Natural killer cell (primary cell): ENCODE results near the gene LMTK2. TPM values are rescaled to one million over a fixed set of nuclear protein-coding genes. Genes with fewer than 3 reads are reported as not detected.

Experiments
- ATAC-seq, 3 donors: fragments of 150-1000 bp in 2 of 3; fragments of 200-7000 bp in 1 of 3; cut with Tn5 transposase; 1 replicate in 1 of 3; 2 replicates in 2 of 3; pipeline ENCODE4 v1.10.0; 2021; ENCODE audit warnings: mild to moderate bottlenecking in 2 of 3, moderate library complexity in 2 of 3
- DNase-seq, 2 donors: peaks; one replicate each; pipeline versions ENCODE4 v3.0.0 to v3.0.0-alpha.2; 2013 to 2021; ENCODE audit warnings: mixed read lengths in 1 of 2
- H3K27ac ChIP-seq: one replicate; pipeline ENCODE4 v1.5.1; 2013; ENCODE audit warnings: mild to moderate bottlenecking, low read length
- H3K27me3 ChIP-seq: one replicate; pipeline ENCODE4 v1.6.1; 2013; ENCODE audit warnings: low read length; ENCODE audit not compliant: control insufficient read depth, insufficient read depth
- H3K36me3 ChIP-seq: one replicate; pipeline ENCODE4 v1.6.1; 2013; ENCODE audit warnings: low read length; ENCODE audit not compliant: control insufficient read depth, insufficient read depth
- H3K4me1 ChIP-seq: one replicate; pipeline ENCODE4 v1.6.1; 2013; ENCODE audit warnings: low read length; ENCODE audit not compliant: control insufficient read depth, insufficient read depth
- H3K4me3 ChIP-seq: one replicate; pipeline ENCODE4 v1.5.1; 2013; ENCODE audit warnings: low read length
- H3K9me3 ChIP-seq: one replicate; pipeline ENCODE4 v1.6.1; 2013; ENCODE audit warnings: low read length; ENCODE audit not compliant: control insufficient read depth, insufficient read depth
- H3K27ac Mint-ChIP-seq, 2 donors: one replicate each; pipeline ENCODE4 v1.8.0; 2022; ENCODE audit warnings: mild to moderate bottlenecking in 2 of 2, mixed read lengths in 2 of 2, moderate library complexity in 1 of 2
- H3K27me3 Mint-ChIP-seq, 2 donors: one replicate each; pipeline ENCODE4 v1.8.0; 2022; ENCODE audit warnings: low read depth in 2 of 2, mixed read lengths in 2 of 2
- H3K36me3 Mint-ChIP-seq: one replicate; pipeline ENCODE4 v1.8.0; 2022; ENCODE audit warnings: mixed read lengths
- H3K4me1 Mint-ChIP-seq, 2 donors: one replicate each; pipeline ENCODE4 v1.8.0; 2022; ENCODE audit warnings: mixed read lengths in 2 of 2
- H3K4me3 Mint-ChIP-seq: one replicate; pipeline ENCODE4 v1.8.0; 2022; ENCODE audit warnings: mild to moderate bottlenecking, moderate library complexity, mixed read lengths
- H3K9me3 Mint-ChIP-seq, 2 donors: one replicate each; pipeline ENCODE4 v1.8.0; 2022; ENCODE audit warnings: mixed read lengths in 2 of 2
- WGBS: methylation state at CpG from one replicate; pipeline ENCODE4 v1.1.7; 2013; ENCODE audit warnings: missing lambda C conversion rate; ENCODE audit not compliant: insufficient coverage; 5-methylcytosine and 5-hydroxymethylcytosine counted together
- intact Hi-C: fragments of 100-400 bp; cut with micrococcal nuclease; formaldehyde crosslinking; loops from one replicate; pipeline ENCODE4 v1.14.2; 2022
- total RNA-seq, 4 donors: library from RNA; stranded (reverse); fragments of 120-200 nt in 1 of 4; gene quantifications; one replicate each; pipeline versions ENCODE4 v1.2.3 to v1.2.4, GENCODE V29; 2013 to 2022
- TF ChIP-seq, protein P1 (sequence below): fragments of 200-600 bp; IDR thresholded peaks from one replicate; pipeline ENCODE4 v1.8.0; 2022; ENCODE audit warnings: antibody characterized with exemption

The LMTK2 gene
- total RNA-seq, 3 donors from 2014 or later (not counting 1 experiment from before 2014, with no cell fraction given) = 18.7 to 33.9 (median 26.6) TPM

DNA sequence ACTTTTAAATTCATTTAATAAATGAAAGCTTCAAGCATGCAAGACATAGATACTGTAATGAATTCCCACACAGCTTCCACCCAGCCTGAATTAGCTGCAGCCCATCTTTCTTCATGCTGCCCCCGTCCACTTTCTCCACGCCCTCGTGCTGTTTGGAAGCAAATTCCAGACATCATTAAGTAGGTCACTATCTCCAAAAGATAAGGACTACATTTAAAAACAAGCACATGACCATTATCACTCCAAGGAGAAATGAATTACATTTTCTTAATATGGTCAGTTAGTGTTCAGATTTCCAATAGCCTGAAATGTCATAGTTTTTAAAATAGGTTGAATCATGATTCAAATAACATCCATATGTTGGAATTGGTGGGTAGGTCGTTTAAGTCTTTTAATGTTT lies 24.3 kb downstream of the LMTK2 start:
- ATAC-seq (no peak), DNase-seq (no peak)
- Mint-ChIP-seq H3K27ac (peak overlapping the region in 1 of 2 donors; percentile 87), H3K4me3 (no peak overlapping the region), H3K4me1 (peaks cover 59 to 74% of the 10 kb centered on the region in 2 donors), H3K9me3 (no peaks in the 10 kb centered on the region), H3K27me3 (peaks cover 20 to 24% of the 10 kb centered on the region in 2 donors), H3K36me3 (no peaks in the 10 kb centered on the region)
- no peaks in the 10 kb centered on the region for H3K27me3 ChIP-seq
- H3K4me1 ChIP-seq = peaks cover 32% of the 10 kb centered on the region
- WGBS = 100% methylated on average over 3 of the region's 4 CpGs
- no peaks in the 10 kb centered on the region for H3K9me3 ChIP-seq
- H3K27ac ChIP-seq = no peak overlapping the region
- no peak overlapping the region for H3K4me3 ChIP-seq
- TF ChIP-seq, protein P1, sequence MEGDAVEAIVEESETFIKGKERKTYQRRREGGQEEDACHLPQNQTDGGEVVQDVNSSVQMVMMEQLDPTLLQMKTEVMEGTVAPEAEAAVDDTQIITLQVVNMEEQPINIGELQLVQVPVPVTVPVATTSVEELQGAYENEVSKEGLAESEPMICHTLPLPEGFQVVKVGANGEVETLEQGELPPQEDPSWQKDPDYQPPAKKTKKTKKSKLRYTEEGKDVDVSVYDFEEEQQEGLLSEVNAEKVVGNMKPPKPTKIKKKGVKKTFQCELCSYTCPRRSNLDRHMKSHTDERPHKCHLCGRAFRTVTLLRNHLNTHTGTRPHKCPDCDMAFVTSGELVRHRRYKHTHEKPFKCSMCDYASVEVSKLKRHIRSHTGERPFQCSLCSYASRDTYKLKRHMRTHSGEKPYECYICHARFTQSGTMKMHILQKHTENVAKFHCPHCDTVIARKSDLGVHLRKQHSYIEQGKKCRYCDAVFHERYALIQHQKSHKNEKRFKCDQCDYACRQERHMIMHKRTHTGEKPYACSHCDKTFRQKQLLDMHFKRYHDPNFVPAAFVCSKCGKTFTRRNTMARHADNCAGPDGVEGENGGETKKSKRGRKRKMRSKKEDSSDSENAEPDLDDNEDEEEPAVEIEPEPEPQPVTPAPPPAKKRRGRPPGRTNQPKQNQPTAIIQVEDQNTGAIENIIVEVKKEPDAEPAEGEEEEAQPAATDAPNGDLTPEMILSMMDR = no peak
- intact Hi-C loops = loop anchor here (10.0 kb wide), 1 partner anchor 124 kb away; the partner anchor contains the start of gene TECPR1
- H3K36me3 ChIP-seq = no peaks in the 10 kb centered on the region

DNA sequence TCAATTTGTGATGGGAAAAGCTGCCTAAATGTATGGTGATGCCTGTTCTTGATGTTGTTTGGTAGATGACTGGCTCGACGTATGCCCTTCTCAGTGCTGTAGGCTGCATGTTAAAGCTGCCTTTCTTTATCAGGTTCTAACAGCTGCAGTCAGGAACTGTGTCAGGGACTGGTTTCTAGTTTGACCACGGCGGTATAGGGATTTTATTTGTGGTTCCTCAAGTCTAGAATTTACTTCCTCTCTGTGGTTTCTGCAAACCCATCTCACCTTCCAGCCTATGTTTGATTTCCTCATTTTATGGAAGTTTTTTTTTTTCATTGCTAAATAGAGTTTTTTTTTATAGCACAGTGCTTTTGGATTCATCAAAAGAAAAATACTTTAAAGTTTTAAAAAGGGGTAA lies 26.5 kb downstream of the LMTK2 start:
- H3K36me3 Mint-ChIP-seq = no peaks in the 10 kb centered on the region
- intact Hi-C loops = loop anchor here (2.0 to 10.0 kb wide), 2 partner anchors 26 to 122 kb away; partner anchors contain the start of genes LMTK2 and TECPR1
- peak overlapping the region; percentile 70 for H3K4me3 Mint-ChIP-seq
- TF ChIP-seq, protein P1 = no peak
- Histone ChIP-seq H3K27ac (no peak overlapping the region), H3K27me3 (peaks cover 2% of the 10 kb centered on the region), H3K36me3 (peaks cover 1% of the 10 kb centered on the region), H3K9me3 (no peaks in the 10 kb centered on the region), H3K4me3 (no peak overlapping the region), H3K4me1 (peaks cover 32% of the 10 kb centered on the region)
- WGBS = 0% methylated on average over 2 of the region's 4 CpGs
- peaks cover 51 to 63% of the 10 kb centered on the region in 2 donors for H3K4me1 Mint-ChIP-seq
- peaks cover 25 to 33% of the 10 kb centered on the region in 2 donors for H3K27me3 Mint-ChIP-seq
- DNase-seq = peak; percentile 20 to 66
- no peaks in the 10 kb centered on the region for H3K9me3 Mint-ChIP-seq
- ATAC-seq = peak; percentile 45 to 63 (median 61)
- H3K27ac Mint-ChIP-seq = peak overlapping the region; percentile 72 to 87

DNA sequence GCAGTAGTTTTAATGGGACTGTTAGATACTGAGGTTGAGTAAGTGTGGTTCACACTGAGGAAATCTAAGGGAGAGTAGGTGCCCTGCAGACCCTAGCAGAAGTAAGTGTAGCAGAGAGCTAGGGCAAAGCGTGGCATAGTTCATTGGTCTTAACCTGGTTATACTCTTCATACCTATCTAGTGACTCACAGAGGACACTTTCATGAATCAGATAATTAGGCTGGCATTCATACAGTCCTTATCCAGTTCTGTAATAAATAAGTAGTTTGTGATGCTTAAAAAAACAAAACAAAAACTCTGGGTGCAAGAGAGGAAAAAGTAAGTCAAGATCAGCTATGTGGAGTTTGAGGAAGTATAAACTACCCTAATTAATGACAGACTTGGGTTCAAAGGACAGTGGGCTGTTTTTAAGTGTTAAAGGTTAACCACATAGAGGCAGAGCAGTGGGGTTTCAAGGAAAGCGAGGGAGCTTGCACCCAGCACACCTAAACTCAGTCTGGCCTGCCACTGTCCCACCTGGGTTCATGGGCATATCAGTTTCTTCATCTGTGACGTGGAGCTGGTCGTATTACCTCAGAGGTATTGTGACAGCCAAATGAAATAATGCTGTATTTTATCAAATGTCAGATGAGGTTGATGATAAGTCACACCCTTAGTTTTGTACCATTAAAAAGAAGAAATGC lies 27.1 kb downstream of the LMTK2 start:
- Histone ChIP-seq H3K4me3 (no peak overlapping the region), H3K27ac (no peak overlapping the region), H3K9me3 (no peaks in the 10 kb centered on the region), H3K36me3 (peaks cover 2% of the 10 kb centered on the region), H3K27me3 (peaks cover 2% of the 10 kb centered on the region), H3K4me1 (peaks cover 32% of the 10 kb centered on the region)
- TF ChIP-seq, protein P1 = no peak
- DNase-seq (peak in 1 of 2 donors; percentile 3), ATAC-seq (peak; percentile 8 to 21 (median 19))
- Mint-ChIP-seq H3K4me1 (peaks cover 51 to 63% of the 10 kb centered on the region in 2 donors), H3K4me3 (peak overlapping the region; percentile 70), H3K27me3 (peaks cover 25 to 33% of the 10 kb centered on the region in 2 donors), H3K9me3 (no peaks in the 10 kb centered on the region), H3K27ac (peak overlapping the region; percentile 72 to 87), H3K36me3 (no peaks in the 10 kb centered on the region)
- intact Hi-C loops = loop anchor here (2.0 to 10.0 kb wide), 2 partner anchors 27 to 121 kb away; partner anchors contain the start of genes LMTK2 and TECPR1
- 16% methylated on average over 4 of the region's 4 CpGs for WGBS
